Measurements from ENCODE around the gene TTLL1.
A peak's percentile ranks its signal among the peaks of the same experiment; 100 is the strongest.

TTLL1 gene

GRCh38 chr22:43088984-43089717 is at the start of gene TTLL1:
Gene TTLL1, minus strand, starts transcription at chr22:43089391. Its CDS starts 13,805 bp downstream, at chr22:43075586.
- in situ Hi-C loops (cut with MboI; ENCODE audit: low pct_unique_long_range_greater_than_20kb, low sequenced_read_pairs, unreplicated experiment), result no loop called here
- no peak for TF ChIP-seq CTCF (IDR thresholded peaks at IDR 0.05; ENCODE audit: extremely low read depth, insufficient read depth, missing control alignments)
- peak; percentile 95 for DNase-seq (ENCODE audit: low spot score)

- no peak for TF ChIP-seq CTCF (IDR thresholded peaks at IDR 0.05; ENCODE audit: extremely low read depth, insufficient read depth, missing control alignments)
- in situ Hi-C loops (cut with MboI; ENCODE audit: low pct_unique_long_range_greater_than_20kb, low sequenced_read_pairs, unreplicated experiment), result no loop called here
- DNase-seq (ENCODE audit: low spot score), result no peak
These were observed 47.6 kb upstream of the TTLL1 start for GRCh38 chr22:43136801-43137200.

- in situ Hi-C loops (cut with MboI; ENCODE audit: low pct_unique_long_range_greater_than_20kb, low sequenced_read_pairs, unreplicated experiment), result no loop called here
- peak; percentile 83 for TF ChIP-seq CTCF (IDR thresholded peaks at IDR 0.05; ENCODE audit: extremely low read depth, insufficient read depth, missing control alignments)
- peak; percentile 83 for DNase-seq (ENCODE audit: low spot score)
These were observed 47.1 kb upstream of the TTLL1 start for GRCh38 chr22:43136255-43136654.

- no peak for TF ChIP-seq CTCF (IDR thresholded peaks at IDR 0.05; ENCODE audit: extremely low read depth, insufficient read depth, missing control alignments)
- no peak for DNase-seq (ENCODE audit: low spot score)
- in situ Hi-C loops (cut with MboI; ENCODE audit: low pct_unique_long_range_greater_than_20kb, low sequenced_read_pairs, unreplicated experiment), result no loop called here
These were observed 46.4 kb upstream of the TTLL1 start for GRCh38 chr22:43135565-43135964.

GRCh38 chr22:43134553-43134952 is 45.4 kb upstream of the TTLL1 start:
- in situ Hi-C loops (cut with MboI; ENCODE audit: low pct_unique_long_range_greater_than_20kb, low sequenced_read_pairs, unreplicated experiment), result no loop called here
- no peak for TF ChIP-seq CTCF (IDR thresholded peaks at IDR 0.05; ENCODE audit: extremely low read depth, insufficient read depth, missing control alignments)
- DNase-seq (ENCODE audit: low spot score), result no peak

- in situ Hi-C loops (cut with MboI; ENCODE audit: low pct_unique_long_range_greater_than_20kb, low sequenced_read_pairs, unreplicated experiment), result no loop called here
- no peak for DNase-seq (ENCODE audit: low spot score)
- TF ChIP-seq CTCF (IDR thresholded peaks at IDR 0.05; ENCODE audit: extremely low read depth, insufficient read depth, missing control alignments), result no peak
These were observed 44.2 kb upstream of the TTLL1 start for GRCh38 chr22:43133401-43133800.
